ENCODE results near the gene CSF2RB. TPM values are rescaled to one million over a fixed set of nuclear protein-coding genes. Genes with fewer than 3 reads are reported as not detected.

The CSF2RB gene
- total RNA-seq, 2 experiments from 2014 or later, result 0.58 to 0.67 TPM

- no peak overlapping the region for H3K27ac Mint-ChIP-seq
- H3K9me3 Mint-ChIP-seq, result no peaks in the 10 kb centered on the region
- no peak for DNase-seq
- H3K27me3 Mint-ChIP-seq, result peaks cover 2% of the 10 kb centered on the region
- POLR2A ChIA-PET, result no interaction called here
- H3K4me1 Mint-ChIP-seq, result no peaks in the 10 kb centered on the region
- CTCF ChIA-PET, result interaction anchor here (0.7 kb wide), 1 partner anchor 895 kb away, joined by 3 read pairs; no protein-coding TSS in a partner anchor
- no peaks in the 10 kb centered on the region for H3K36me3 Mint-ChIP-seq (ENCODE audit: low read depth)
- H3K4me3 Mint-ChIP-seq, result no peak overlapping the region
These were observed 22.3 kb downstream of the CSF2RB start for GRCh38 chr22:36935694-36936093.

- H3K27ac Mint-ChIP-seq, result no peak overlapping the region
These were observed 23.1 kb downstream of the CSF2RB start for GRCh38 chr22:36936362-36937116.

GRCh38 chr22:36937319-36938027 is 24.0 kb downstream of the CSF2RB start:
- H3K27ac Mint-ChIP-seq, result no peak overlapping the region
- CTCF ChIA-PET, result interaction anchor here (0.6 kb wide), 1 partner anchor 104 kb away, joined by 3 read pairs; no protein-coding TSS in a partner anchor

More at GRCh38 chr22:36936362-36937116, 23.1 kb downstream of the CSF2RB start:
- CTCF ChIA-PET, result interaction anchor here (0.6 to 0.7 kb wide), 2 partner anchors 105 to 896 kb away, joined by 3 read pairs; no protein-coding TSS in a partner anchor
- Mint-ChIP-seq H3K4me1 (no peaks in the 10 kb centered on the region), H3K9me3 (no peaks in the 10 kb centered on the region), H3K4me3 (no peak overlapping the region), H3K27me3 (peaks cover 2% of the 10 kb centered on the region), H3K36me3 (ENCODE audit: low read depth) (no peaks in the 10 kb centered on the region)
- DNase-seq, result no peak
- POLR2A ChIA-PET, result no interaction called here

GRCh38 chr22:36938028-36938425 is 24.6 kb downstream of the CSF2RB start:
- Mint-ChIP-seq H3K27me3 (peaks cover 4% of the 10 kb centered on the region), H3K4me1 (no peaks in the 10 kb centered on the region), H3K4me3 (no peak overlapping the region), H3K27ac (no peak overlapping the region), H3K9me3 (no peaks in the 10 kb centered on the region), H3K36me3 (ENCODE audit: low read depth) (no peaks in the 10 kb centered on the region)
- POLR2A ChIA-PET, result no interaction called here
- DNase-seq, result no peak
- CTCF ChIA-PET, result no interaction called here

More at GRCh38 chr22:36937319-36938027, 24.0 kb downstream of the CSF2RB start:
- POLR2A ChIA-PET, result no interaction called here
- Mint-ChIP-seq H3K9me3 (no peaks in the 10 kb centered on the region), H3K4me1 (no peaks in the 10 kb centered on the region), H3K4me3 (no peak overlapping the region), H3K27me3 (peaks cover 3% of the 10 kb centered on the region), H3K36me3 (ENCODE audit: low read depth) (no peaks in the 10 kb centered on the region)
- DNase-seq, result no peak

- H3K4me3 Mint-ChIP-seq, result no peak overlapping the region
- DNase-seq, result no peak
- POLR2A ChIA-PET, result no interaction called here
These were observed 25.5 kb downstream of the CSF2RB start for GRCh38 chr22:36938886-36939285.

GRCh38 chr22:36940676-36941075 is 27.2 kb downstream of the CSF2RB start:
- no peaks in the 10 kb centered on the region for H3K4me1 Mint-ChIP-seq
- no peaks in the 10 kb centered on the region for H3K9me3 Mint-ChIP-seq
- CTCF ChIA-PET, result interaction anchor here (0.7 kb wide), 1 partner anchor 13 kb away, joined by 3 read pairs; no protein-coding TSS in a partner anchor
- DNase-seq, result no peak
- H3K27me3 Mint-ChIP-seq, result peaks cover 16% of the 10 kb centered on the region
- H3K4me3 Mint-ChIP-seq, result no peak overlapping the region
- no peak overlapping the region for H3K27ac Mint-ChIP-seq
- POLR2A ChIA-PET, result no interaction called here
- no peaks in the 10 kb centered on the region for H3K36me3 Mint-ChIP-seq (ENCODE audit: low read depth)

More at GRCh38 chr22:36938886-36939285, 25.5 kb downstream of the CSF2RB start:
- CTCF ChIA-PET, result interaction anchor here (0.6 kb wide), 1 partner anchor 22 kb away, joined by 3 read pairs; no protein-coding TSS in a partner anchor
- Mint-ChIP-seq H3K4me1 (no peaks in the 10 kb centered on the region), H3K9me3 (no peaks in the 10 kb centered on the region), H3K27ac (no peak overlapping the region), H3K36me3 (ENCODE audit: low read depth) (no peaks in the 10 kb centered on the region), H3K27me3 (peaks cover 6% of the 10 kb centered on the region)

GRCh38 chr22:36942556-36942955 is 29.1 kb downstream of the CSF2RB start:
- ChIA-PET CTCF (no interaction called here), POLR2A (no interaction called here)
- no peak overlapping the region for H3K27ac Mint-ChIP-seq
- DNase-seq, result no peak
- no peaks in the 10 kb centered on the region for H3K9me3 Mint-ChIP-seq
- H3K4me1 Mint-ChIP-seq, result no peaks in the 10 kb centered on the region
- no peaks in the 10 kb centered on the region for H3K36me3 Mint-ChIP-seq (ENCODE audit: low read depth)
- H3K4me3 Mint-ChIP-seq, result no peak overlapping the region
- H3K27me3 Mint-ChIP-seq, result peaks cover 16% of the 10 kb centered on the region

- Mint-ChIP-seq H3K27me3 (peaks cover 14% of the 10 kb centered on the region), H3K36me3 (ENCODE audit: low read depth) (no peaks in the 10 kb centered on the region), H3K9me3 (no peaks in the 10 kb centered on the region), H3K4me3 (no peak overlapping the region), H3K27ac (no peak overlapping the region), H3K4me1 (no peaks in the 10 kb centered on the region)
- DNase-seq, result no peak
- ChIA-PET POLR2A (no interaction called here), CTCF (interaction anchor here (0.6 kb wide), 1 partner anchor 517 kb away, joined by 3 read pairs; no protein-coding TSS in a partner anchor)
These were observed 33.2 kb downstream of the CSF2RB start for GRCh38 chr22:36946421-36947158.

GRCh38 chr22:36948273-36949225 is 35.1 kb downstream of the CSF2RB start:
- Mint-ChIP-seq H3K27ac (no peak overlapping the region), H3K36me3 (ENCODE audit: low read depth) (no peaks in the 10 kb centered on the region), H3K9me3 (no peaks in the 10 kb centered on the region), H3K27me3 (peaks cover 10% of the 10 kb centered on the region), H3K4me3 (no peak overlapping the region), H3K4me1 (no peaks in the 10 kb centered on the region)
- POLR2A ChIA-PET, result no interaction called here
- DNase-seq, result no peak
- CTCF ChIA-PET, result no interaction called here

- peaks cover 2% of the 10 kb centered on the region for H3K27me3 Mint-ChIP-seq
- H3K4me3 Mint-ChIP-seq, result no peak overlapping the region
- no peaks in the 10 kb centered on the region for H3K9me3 Mint-ChIP-seq
- peaks cover 3% of the 10 kb centered on the region for H3K4me1 Mint-ChIP-seq
- no peaks in the 10 kb centered on the region for H3K36me3 Mint-ChIP-seq (ENCODE audit: low read depth)
- no peak for DNase-seq
- CTCF ChIA-PET, result interaction anchor here (1.2 kb wide), 1 partner anchor 27 kb away, joined by 4 read pairs; no protein-coding TSS in a partner anchor
- POLR2A ChIA-PET, result no interaction called here
- H3K27ac Mint-ChIP-seq, result no peak overlapping the region
These were observed 37.6 kb downstream of the CSF2RB start for GRCh38 chr22:36950797-36951590.

GRCh38 chr22:36951746-36952145 is 38.3 kb downstream of the CSF2RB start:
- H3K36me3 Mint-ChIP-seq (ENCODE audit: low read depth), result peaks cover 2% of the 10 kb centered on the region
- no peak overlapping the region for H3K27ac Mint-ChIP-seq

More at GRCh38 chr22:36951746-36952145, 38.3 kb downstream of the CSF2RB start:
- ChIA-PET CTCF (interaction anchor here (1.1 to 1.2 kb wide), 2 partner anchors 26 to 120 kb away, joined by 3 to 4 read pairs; no protein-coding TSS in a partner anchor), POLR2A (no interaction called here)
- Mint-ChIP-seq H3K4me1 (peaks cover 3% of the 10 kb centered on the region), H3K27me3 (peaks cover 2% of the 10 kb centered on the region), H3K9me3 (peaks cover 4% of the 10 kb centered on the region), H3K4me3 (no peak overlapping the region)
- DNase-seq, result no peak
